Measurements from ENCODE around the gene MAPK8IP3. TPM values are rescaled to one million over a fixed set of nuclear protein-coding genes. Genes with fewer than 3 reads are reported as not detected.

Gene MAPK8IP3
- total RNA-seq, 1 donor from 2014 or later: 201 TPM

- H3K27ac Mint-ChIP-seq: peak overlapping the region; percentile 91
- CTCF ChIA-PET: interaction anchor here (0.8 to 2.9 kb wide), 12 partner anchors 9 to 343 kb away, joined by 3 to 16 read pairs (median 6); partner anchors contain the start of genes EME2, JPT2, MRPS34 and NUBP2
- peak overlapping the region; percentile 99 for H3K4me3 Mint-ChIP-seq
- POLR2A ChIA-PET: interaction anchor here (0.6 to 3.3 kb wide), 31 partner anchors 7 to 1176 kb away, joined by 3 to 49 read pairs (median 5); partner anchors contain the start of genes CRAMP1, EME2, FAHD1 and FLYWCH2
- no peak for DNase-seq
- no peak for TF ChIP-seq CTCF (IDR thresholded peaks at IDR 0.05)
- intact Hi-C loops (cut with micrococcal nuclease): loop anchor here (1.0 to 5.0 kb wide), 8 partner anchors 8 to 355 kb away; partner anchors contain the start of genes CRAMP1, EME2, GNPTG and HAGH
- peaks cover 40% of the 10 kb centered on the region for H3K36me3 Mint-ChIP-seq (ENCODE audit: low read depth)
- H3K9me3 Mint-ChIP-seq: no peaks in the 10 kb centered on the region
- no peaks in the 10 kb centered on the region for H3K27me3 Mint-ChIP-seq
- peak; percentile 51 for ATAC-seq (ENCODE audit: low read depth)
- H3K4me1 Mint-ChIP-seq: peaks cover 43% of the 10 kb centered on the region
Measured at GRCh38 chr16:1706386-1707192, 594 bp downstream of the MAPK8IP3 start.

- CTCF ChIA-PET: interaction anchor here (1.1 to 2.9 kb wide), 5 partner anchors 12 to 343 kb away, joined by 3 to 16 read pairs (median 8); partner anchors contain the start of gene JPT2
- POLR2A ChIA-PET: interaction anchor here (0.6 to 3.3 kb wide), 15 partner anchors 10 to 1175 kb away, joined by 3 to 49 read pairs (median 6); partner anchors contain the start of genes EME2, FLYWCH2, JPT2 and MRPS34
- peaks cover 36% of the 10 kb centered on the region for H3K36me3 Mint-ChIP-seq (ENCODE audit: low read depth)
- no peak for TF ChIP-seq CTCF (IDR thresholded peaks at IDR 0.05)
- peak overlapping the region; percentile 84 for H3K27ac Mint-ChIP-seq
- H3K4me1 Mint-ChIP-seq: peaks cover 48% of the 10 kb centered on the region
- H3K27me3 Mint-ChIP-seq: no peaks in the 10 kb centered on the region
- ATAC-seq (ENCODE audit: low read depth) (no peak), DNase-seq (no peak)
- intact Hi-C loops (cut with micrococcal nuclease): loop anchor here (2.0 to 5.0 kb wide), 4 partner anchors 66 to 285 kb away; partner anchors contain the start of genes CRAMP1, EME2, IFT140 and MRPS34
- H3K9me3 Mint-ChIP-seq: no peaks in the 10 kb centered on the region
- peak overlapping the region; percentile 86 for H3K4me3 Mint-ChIP-seq
Measured at GRCh38 chr16:1707193-1707790, 1.3 kb downstream of the MAPK8IP3 start.

GRCh38 chr16:1708083-1708767 lies 2.2 kb downstream of the MAPK8IP3 start:
- no peak for ATAC-seq (ENCODE audit: low read depth)
- Mint-ChIP-seq H3K36me3 (ENCODE audit: low read depth) (peaks cover 33% of the 10 kb centered on the region), H3K9me3 (no peaks in the 10 kb centered on the region), H3K4me1 (peaks cover 57% of the 10 kb centered on the region), H3K4me3 (peak overlapping the region; percentile 86), H3K27ac (peak overlapping the region; percentile 57), H3K27me3 (no peaks in the 10 kb centered on the region)
- CTCF ChIA-PET: interaction anchor here (1.3 kb wide), 1 partner anchor 30 kb away, joined by 5 read pairs; the partner anchor contains the start of gene JPT2
- intact Hi-C loops (cut with micrococcal nuclease): loop anchor here (5.0 kb wide), 2 partner anchors 96 to 286 kb away; partner anchors contain the start of genes CRAMP1, IFT140 and UQCC4
- no peak for DNase-seq
- TF ChIP-seq CTCF (IDR thresholded peaks at IDR 0.05): no peak
- POLR2A ChIA-PET: interaction anchor here (0.6 to 3.3 kb wide), 5 partner anchors 10 to 287 kb away, joined by 3 to 37 read pairs (median 21); partner anchors contain the start of genes EME2, MRPS34, NME3 and NUBP2

GRCh38 chr16:1708768-1709180 lies 2.8 kb downstream of the MAPK8IP3 start:
- intact Hi-C loops (cut with micrococcal nuclease): loop anchor here (5.0 kb wide), 2 partner anchors 96 to 286 kb away; partner anchors contain the start of genes CRAMP1, IFT140 and UQCC4
- ATAC-seq (ENCODE audit: low read depth): no peak
- Mint-ChIP-seq H3K4me3 (no peak overlapping the region), H3K27ac (no peak overlapping the region), H3K9me3 (no peaks in the 10 kb centered on the region), H3K4me1 (peaks cover 63% of the 10 kb centered on the region), H3K27me3 (no peaks in the 10 kb centered on the region), H3K36me3 (ENCODE audit: low read depth) (peaks cover 34% of the 10 kb centered on the region)
- DNase-seq: no peak
- no peak for TF ChIP-seq CTCF (IDR thresholded peaks at IDR 0.05)
- ChIA-PET CTCF (no interaction called here), POLR2A (interaction anchor here (0.6 to 1.2 kb wide), 3 partner anchors 9 to 64 kb away, joined by 3 to 4 read pairs (median 3); partner anchors contain the start of genes EME2 and MRPS34)

Measured in activated B cell treated with CpG ODN at 0.5 μM for 24 hours (primary cell).